ENCODE measurements around the gene FBXL14.

DNA sequence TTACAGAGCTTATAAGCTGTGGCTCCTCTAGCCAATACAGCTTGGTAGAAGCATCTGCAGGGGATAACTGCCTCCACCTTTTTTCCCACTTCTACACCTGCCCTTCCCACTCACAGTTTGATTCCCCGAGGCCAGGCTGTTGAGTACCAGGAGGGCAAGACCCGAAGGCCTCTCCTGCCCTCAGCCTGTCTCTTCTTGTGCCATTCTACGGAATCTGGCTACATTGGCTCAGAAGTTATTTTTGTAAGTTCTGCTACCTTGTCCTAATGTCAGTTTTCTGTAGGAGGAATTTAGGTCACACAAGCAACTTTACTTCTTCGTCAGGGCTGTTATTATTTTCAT is 11.7 kb downstream of the FBXL14 start:
- TF ChIP-seq POLR2A (IDR thresholded peaks at IDR 0.05) (no peak), EP300 (IDR thresholded peaks at IDR 0.05) (no peak), POLR2AphosphoS5 (IDR thresholded peaks at IDR 0.05) (no peak)
- TF ChIP-seq, protein P1, sequence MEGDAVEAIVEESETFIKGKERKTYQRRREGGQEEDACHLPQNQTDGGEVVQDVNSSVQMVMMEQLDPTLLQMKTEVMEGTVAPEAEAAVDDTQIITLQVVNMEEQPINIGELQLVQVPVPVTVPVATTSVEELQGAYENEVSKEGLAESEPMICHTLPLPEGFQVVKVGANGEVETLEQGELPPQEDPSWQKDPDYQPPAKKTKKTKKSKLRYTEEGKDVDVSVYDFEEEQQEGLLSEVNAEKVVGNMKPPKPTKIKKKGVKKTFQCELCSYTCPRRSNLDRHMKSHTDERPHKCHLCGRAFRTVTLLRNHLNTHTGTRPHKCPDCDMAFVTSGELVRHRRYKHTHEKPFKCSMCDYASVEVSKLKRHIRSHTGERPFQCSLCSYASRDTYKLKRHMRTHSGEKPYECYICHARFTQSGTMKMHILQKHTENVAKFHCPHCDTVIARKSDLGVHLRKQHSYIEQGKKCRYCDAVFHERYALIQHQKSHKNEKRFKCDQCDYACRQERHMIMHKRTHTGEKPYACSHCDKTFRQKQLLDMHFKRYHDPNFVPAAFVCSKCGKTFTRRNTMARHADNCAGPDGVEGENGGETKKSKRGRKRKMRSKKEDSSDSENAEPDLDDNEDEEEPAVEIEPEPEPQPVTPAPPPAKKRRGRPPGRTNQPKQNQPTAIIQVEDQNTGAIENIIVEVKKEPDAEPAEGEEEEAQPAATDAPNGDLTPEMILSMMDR (IDR thresholded peaks at IDR 0.05), result no peak
